Measurements from ENCODE around the gene IFNL2.

Gene IFNL2

DNA sequence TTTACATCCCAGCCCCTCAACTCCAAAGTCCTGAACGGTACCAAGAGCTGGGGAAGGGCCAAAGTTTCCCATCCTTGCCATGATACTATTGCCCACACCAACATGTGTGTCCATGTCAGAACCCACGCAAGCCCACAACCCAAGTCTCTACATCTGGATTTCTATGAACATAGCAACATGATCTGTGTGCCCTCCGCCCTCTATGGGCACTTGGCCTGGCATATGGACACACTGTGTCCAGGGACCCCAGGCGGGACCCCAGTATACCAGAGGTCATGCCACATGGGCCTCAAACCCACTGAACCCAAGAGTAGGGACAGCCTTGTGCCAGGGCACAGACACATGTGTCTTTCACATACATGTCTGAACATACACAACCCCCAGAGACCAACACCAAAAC is 50.5 kb downstream of the IFNL2 start:
- no peak for DNase-seq

DNA sequence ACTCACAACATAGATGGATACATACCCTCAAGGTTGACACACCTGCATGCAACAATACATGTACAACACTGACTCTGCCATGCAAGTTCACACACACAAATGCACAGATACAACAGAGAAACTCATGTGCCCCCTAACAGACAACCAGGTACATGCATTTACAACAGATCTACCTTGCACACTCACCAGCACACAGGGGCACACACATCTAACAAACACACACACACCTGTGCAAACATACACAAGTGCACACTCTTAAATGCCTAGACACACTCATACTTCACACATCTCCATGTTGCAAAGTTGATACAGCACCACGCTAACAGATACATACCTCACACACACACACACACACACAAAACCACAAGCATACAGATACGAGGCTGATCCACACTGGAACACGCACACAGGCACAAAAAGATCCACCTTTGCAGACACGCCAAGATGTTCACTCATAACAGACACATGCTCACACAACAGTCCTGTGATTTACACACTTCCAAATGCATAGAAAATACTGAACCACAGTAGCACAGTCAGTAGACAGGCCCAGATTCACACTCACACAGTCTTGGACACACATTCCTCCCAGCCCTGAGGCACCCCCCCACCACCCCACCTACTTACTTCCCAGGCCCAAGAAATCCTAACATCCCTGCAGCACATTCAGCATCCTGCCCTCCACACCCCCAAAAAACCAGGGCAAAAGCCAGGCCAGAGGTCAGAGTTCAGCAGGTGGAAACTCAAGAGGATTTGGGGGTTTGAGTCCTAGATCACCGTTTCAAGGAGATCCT is 51.1 kb downstream of the IFNL2 start:
- DNase-seq, result no peak

Measured in right hindlimb (tissue), 1 donor.